Renal cortex interstitium (tissue), 11 donors: Measurements from ENCODE around the gene KNOP1. TPM values are rescaled to one million over a fixed set of nuclear protein-coding genes. Genes with fewer than 3 reads are reported as not detected.
"Not testable (repeated sequence)": the region's sequence is repeated elsewhere in the genome, so short reads cannot be mapped to it uniquely, and the experiment has no call there.

ENCODE experiments used
- DNase-seq, 11 donors: peaks; one replicate each; pipeline ENCODE4 v3.0.0-alpha.2; 2013; ENCODE audit warnings: low read depth in 9 of 11, low spot score in 4 of 11; ENCODE audit errors: extremely low read depth in 1 of 11
- polyA plus RNA-seq, 3 donors: library from polyadenylated mRNA; unstranded; fragments of 120-200 nt; gene quantifications; one replicate each; pipeline ENCODE4 v1.2.1, GENCODE V29; 2013; ENCODE audit not compliant: insufficient read length in 3 of 3

KNOP1 gene
- polyA plus RNA-seq, 3 donors = 45.0 to 49.1 (median 48.7) TPM

DNA sequence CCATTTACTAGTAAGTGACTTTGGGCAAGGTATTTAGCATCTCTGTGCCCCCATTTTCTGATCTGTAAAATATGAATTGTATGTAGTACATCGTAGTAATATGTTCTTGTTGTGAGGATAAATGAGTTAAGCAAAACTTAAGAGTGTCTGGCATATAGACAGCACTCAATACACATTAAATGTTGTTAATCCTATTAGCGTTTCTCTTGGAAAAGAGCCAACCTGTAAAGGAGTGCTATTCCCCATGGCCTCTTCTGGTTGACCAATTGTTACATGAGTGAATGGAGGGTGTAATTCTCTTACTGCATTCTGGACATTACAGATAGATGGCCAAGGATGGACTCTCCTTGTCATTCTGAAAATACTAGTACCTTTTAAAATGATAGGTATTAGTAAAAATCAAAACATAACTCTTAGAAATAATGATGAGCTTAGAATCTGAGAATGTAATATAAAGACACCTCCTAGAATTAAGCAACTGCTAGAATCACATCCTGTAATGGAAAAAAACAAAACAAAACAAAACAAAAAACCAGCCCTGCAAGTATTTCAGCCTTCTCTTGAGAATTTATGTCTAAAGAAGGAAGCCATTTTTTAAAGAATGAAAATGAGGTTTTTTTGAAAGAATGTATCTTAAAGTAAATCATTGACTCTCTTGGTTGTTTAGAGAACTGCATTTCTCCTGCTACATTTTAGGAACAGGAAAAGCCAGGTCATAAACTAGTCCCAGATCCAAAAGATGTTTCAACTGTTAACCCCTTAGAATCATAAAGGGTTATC lies 30.6 kb upstream of the KNOP1 start:
- peak in 3 of 11 donors; percentile 26 to 54 (median 51) for DNase-seq

DNA sequence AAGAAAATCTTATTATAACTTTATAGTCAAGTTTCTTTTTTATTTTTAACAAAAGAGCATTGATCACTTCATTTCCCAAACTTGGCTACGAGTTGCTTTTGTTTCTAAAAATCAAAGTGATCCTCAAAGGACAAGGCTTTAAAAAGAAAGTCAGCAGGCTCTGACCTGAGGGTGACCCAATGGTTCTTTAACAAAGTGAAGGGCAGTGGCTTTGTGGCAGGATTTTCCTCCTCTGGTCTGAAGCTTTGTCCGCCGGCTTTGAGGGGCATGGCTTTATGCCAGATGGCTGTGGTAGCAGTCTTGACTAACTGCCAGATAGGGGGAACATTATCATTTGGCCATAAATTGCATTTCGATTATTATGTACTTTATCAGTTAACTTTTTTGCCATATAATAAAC lies 28.5 kb upstream of the KNOP1 start:
- DNase-seq = no peak

DNA sequence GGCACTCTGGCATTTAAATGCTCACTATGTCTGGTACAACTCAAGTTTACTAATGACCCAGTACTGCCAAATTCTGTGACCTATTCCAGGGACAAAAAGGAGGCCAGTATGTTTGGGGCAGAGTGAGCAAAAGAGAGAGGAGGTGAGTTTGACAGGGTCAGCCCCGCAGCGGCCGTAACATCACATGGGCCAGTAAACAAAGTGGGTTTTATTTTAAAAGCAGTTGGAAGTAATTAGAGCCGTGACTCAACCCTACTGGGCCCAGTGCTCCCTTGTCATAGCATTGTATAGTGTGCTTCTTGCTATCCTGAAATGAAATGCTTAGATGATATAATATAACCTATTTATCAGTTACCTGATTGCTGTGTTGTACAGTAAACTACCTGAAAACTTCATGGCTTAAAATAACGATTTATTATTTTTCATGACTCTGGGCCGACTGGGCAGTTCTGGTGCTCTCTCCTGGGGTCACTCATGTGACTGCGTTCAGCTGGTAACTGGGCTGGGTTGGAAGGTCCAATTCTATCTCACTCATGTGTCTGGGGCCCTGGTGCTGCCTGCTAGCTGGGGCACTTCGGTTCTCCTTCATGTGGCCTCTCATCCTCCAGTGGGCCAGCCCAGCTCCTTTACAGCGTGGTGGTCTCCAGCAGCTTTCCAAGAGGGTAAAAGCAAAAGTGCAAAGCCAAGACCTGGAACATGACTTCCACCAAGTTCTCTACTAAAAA lies 27.4 kb upstream of the KNOP1 start:
- DNase-seq = no peak

DNA sequence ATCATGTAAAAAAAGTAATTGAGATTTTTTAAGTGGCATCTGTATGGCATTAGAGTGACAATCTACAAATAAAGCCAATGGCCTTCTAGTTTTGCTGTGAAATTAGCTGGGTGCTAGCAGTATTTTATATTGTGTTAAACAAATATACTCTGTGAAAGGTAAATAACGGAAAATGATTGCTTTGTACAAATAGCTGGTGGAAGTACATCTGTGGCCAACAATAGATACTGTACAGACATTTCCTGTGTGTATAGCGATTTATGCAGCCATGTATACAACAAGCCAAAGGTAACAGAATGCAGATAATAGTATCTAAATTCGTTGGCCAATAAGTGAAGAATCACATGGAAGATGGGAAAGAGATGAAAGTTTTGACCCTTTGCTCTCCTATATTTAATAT lies 26.6 kb upstream of the KNOP1 start:
- no peak for DNase-seq

DNA sequence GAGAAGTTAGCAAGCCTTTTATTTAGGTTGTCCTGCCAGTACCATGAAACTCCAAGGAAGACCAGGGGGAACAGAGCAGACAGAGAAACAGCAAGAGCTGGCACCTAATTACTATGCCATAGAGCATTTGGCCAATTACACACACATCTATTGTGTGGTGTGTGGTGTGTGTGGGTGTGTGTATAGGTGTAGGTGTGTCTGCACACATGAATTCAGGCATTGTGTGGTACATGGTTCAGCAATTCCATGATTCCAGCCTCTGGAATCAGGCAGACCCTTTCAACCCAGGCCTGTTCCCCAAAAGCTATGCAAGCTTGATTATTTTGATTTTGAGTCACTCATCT lies 25.8 kb upstream of the KNOP1 start:
- DNase-seq = no peak

DNA sequence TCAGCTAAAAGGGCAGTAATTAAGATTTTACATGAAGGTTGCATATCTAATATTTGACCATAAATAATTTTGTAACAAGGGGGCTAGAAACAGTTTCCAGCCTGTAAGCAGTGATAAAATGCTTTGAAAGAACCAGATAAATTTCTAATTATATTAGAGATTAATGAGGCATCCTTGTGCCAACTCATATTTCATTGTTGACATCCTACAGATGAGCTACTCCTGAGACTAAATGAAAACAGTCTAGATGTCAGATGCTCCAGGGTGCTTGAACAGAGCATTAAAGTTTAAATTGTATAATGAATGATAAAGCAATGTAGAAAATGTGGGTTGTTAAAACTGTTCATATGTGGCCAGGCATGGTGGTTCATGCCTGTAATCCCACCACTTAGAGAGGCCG lies 23.3 kb upstream of the KNOP1 start:
- DNase-seq = no peak

DNA sequence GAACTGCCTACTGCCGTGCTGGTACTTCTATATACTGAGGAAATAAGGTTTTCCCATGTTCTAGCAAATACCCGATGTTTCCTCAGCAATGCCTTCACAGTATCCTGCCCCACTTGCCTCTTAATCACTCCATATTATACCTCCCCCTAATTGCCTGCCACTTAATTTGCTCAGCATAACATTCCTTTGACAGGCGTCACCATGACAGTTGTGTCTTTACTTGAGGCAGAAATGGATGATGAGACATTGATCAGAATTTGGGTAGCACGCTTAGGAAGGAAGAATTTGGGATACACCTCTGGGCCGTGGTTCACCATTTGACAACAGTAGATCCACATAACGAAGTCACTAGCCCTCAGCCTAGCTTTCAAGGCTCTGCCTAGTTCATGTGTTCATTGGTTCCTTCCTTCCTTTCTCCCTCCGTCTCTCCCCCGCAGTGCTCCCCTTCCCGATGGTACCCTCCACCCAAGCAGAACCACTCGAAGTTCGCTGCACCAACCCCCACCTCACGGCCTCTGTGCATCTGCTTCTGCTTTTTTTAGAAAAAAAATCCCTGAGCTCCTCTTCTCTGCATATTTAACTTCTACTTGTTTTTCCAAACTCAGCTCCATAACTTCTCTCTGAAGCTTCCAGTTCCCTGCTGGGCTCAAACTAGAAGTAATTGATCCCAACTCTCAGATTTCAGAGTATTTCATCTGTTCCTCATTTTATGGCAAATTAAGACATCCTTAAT lies 19.4 kb upstream of the KNOP1 start:
- DNase-seq = no peak

DNA sequence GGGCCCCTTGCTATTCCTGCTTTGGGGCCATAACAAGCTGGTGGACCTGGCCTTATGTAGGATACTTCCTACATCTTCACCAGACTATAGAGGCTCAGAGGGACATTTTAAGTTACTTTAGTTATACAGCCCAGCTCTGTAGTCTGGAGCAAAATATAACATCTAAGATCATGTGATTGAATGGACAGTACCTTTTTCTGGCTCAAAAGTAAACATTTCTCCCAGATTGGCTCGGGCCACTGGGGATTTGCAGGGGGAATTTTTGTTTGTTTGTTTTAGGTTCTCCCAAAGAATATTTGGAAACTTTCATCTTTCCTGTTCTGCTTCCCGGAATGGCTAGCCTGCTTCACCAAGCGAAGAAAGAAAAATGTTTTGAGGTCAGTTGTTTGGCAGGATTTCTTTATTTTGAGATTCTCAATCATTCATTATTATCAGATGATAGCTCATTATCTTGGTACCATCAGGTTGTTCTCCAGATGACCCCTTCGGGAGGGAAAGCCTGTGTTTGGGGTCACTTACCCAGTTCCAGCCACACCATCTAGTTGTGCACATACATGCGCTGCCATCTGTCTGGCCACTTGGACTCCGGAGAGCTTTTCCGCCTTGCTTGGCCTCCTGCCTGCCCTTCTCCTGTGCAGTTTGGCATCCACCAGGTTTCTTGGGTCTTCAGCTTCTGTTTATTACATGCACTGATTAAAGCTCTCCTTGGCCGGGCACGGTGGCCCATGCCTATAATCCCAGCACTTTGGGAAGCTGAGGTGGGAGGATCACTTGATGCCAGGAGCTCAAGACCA lies 17.2 kb upstream of the KNOP1 start:
- no peak for DNase-seq

DNA sequence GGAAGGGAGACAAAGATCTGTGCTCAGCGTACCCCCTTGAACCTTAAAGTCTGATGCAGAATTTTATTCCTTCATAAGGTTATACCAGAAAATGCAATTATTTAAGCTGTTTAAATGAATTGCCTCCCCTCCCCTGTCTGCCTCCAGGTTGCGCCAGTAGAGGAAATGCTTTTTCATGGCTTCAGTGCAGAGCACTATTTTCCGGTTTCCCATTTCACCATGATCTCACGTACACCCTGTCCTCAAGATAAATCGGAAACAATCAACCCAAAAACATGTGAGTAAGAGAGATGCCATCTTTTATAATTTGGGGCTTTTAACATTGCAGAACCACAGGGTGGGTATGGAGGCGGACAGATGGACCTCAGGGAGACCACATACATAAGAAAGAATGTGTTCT lies 15.5 kb upstream of the KNOP1 start:
- DNase-seq = no peak

DNA sequence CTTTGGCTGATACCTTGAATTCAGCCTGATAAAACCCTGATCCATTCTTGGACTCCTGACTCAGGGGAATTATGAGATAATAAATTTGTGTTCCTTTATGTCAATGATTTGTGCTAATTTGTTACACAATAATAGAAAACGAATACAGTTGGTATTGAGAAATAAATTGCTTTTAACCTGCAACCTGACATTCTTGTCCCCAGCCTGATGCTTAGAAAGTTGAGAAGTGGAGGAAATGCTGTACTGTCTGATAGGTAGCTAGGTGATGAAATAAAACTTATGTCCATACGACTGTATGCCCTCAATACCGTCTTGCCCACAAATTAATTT lies 10.6 kb upstream of the KNOP1 start:
- DNase-seq = no peak

DNA sequence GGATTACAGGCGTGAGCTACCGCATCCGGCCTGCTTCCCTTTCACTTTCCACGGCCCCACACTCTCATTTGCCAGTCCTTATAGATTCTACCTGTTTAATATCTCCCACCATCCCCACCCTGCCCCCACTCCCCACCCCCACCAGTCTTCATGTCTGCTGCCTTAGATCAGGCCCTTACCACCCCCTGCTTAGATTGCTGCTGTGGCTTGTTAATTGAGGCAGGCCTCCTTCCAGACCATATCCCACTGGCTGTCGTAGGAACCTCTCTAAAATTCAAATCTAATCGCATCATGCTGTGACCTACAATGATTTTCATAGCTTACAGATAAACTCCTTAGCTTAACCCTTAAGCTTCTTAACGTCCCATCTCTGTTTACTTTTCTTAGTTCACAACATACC lies 5.0 kb upstream of the KNOP1 start:
- no peak for DNase-seq

DNA sequence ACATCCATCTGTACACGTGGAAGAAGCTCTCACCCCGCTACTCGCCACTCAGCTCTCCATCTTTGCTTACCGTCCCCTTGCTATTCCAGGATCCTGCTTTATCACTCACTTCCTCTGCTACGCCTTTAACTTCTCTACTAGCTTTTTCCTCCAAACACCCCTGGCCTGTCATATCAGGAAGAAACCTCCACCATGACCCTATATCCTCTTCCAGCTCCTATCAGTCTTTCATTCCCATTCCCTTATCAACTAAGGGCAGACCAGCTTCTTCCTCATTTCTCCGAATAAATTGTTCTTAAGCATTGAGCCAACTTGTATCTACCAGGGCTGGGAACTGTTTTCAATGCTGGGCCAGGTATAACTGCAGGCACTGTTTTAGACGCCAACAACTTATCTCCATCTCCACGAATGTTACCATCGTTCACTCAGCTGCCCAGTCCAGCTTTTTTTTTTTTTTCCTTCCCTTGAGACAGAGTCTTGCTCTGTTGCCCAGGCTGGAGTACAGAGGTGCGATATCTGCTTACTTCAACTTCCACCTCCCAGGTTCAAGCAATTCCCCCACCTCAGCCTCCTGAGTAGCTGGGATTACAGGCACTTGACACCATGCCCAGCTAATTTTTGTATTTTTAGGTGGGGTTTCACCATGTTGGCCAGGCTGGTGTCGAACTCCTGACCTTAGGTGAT lies 4.4 kb upstream of the KNOP1 start:
- DNase-seq = no peak

DNA sequence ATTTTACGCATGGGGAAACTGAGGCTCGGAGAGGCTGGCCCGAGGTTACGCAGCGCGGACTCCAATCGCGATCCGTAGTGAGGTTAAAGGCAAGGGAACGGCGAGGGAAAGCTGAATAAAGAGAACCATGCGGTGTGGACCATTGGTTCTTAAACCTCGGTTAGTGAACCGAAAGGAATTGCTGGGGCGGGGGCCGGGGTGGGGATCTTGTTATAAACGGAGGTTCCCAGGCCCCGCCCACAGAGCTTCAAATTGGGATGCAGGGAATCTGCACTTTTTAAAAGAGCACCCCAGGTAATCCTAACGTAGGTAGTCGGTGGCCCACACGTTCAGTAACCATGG lies 568 bp upstream of the KNOP1 start:
- DNase-seq = no peak

DNA sequence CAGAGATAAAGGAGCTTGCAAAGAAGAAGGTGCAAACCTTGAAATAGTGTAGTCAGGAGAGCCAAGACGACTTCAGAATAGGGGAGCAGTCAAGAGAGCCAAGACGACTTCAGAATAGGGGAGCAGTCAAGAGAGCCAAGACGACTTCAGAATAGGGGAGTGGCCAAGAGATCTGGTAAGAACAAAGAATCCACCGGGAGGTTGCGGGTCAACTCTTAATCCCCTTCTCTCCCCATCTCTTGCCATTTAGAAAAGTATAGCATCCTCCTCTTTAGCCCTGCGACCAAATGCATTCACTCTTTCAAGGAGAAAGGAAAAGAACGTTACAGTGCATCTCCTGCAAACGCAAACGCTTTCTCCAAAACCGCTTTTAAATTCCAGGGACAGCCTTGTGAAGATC lies 713 bp downstream of the KNOP1 start:
- DNase-seq = peak in 1 of 11 donors; percentile 20

DNA sequence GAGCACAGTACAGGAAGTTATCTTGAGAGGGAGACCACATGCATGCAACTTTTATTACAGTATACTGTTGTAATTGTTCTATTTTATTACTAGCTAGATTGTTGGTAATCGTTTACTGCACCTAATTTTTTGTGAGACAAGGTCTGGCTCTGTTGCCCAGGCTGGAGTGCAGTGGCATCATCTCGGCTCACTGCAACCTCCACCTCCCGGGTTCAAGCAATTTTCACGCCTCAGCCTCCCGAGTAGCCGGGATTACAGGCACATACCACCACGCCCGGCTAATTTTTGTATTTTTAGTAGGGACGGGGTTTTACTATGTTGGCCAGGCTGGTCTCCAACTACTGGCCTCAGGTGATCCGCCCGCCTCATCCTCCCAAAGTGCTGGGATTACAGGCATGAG lies 1.3 kb downstream of the KNOP1 start:
- DNase-seq = not testable (repeated sequence)

DNA sequence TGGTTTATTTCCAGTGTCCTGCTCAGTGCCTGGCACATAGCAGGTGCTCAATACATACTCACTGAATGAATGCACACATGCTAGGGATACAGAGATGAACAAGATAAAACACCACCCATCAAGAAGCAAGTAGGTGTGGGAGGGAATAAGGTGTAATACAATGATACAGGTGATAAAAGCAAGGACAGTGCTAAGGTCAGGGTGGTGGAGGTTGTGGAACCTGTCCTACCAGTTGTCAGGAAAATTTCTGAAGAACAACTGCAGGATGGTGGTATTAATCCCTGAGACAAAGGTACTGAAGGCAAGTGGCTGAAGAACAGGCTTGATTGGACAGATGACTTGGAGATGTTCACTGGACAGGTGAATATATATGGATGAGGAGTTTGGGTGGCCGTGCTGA lies 1.8 kb downstream of the KNOP1 start:
- DNase-seq = no peak

DNA sequence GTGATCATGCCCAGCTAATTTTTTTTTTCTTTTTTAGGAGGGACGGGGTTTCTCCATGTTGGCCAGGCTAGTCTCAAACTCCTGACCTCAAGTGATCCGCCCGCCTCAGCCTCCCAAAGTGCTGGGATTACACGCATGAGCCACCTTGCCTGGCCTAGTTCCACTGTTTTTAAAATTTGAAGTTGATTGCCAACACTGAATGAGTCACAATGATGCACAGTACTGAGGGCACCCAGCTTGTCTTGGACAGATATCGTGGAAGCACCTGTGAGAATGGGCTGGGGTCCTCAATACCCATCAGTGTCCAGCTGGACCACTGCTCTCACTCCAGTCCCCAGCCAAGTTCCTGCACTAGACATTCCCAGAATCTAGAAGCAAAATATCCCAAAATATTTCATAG lies 2.5 kb downstream of the KNOP1 start:
- DNase-seq = no peak

DNA sequence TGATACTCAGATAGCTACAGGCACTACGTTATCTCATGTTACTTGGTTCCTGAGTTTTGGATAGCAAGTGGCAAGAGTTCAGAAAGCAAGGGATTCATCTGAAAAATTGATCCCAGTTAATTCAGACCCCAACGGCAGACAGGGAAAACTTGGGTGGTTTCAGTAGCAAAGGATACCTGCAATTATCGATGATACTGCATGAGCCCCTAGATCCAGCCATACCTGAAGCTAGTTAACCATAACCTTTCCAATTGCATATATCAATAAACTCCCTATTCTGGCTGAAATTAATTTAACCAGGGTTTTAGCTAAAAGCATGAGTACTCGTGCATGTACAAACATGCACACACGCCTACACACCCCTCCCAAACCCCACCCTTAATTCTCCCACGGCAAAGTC lies 4.3 kb downstream of the KNOP1 start:
- DNase-seq = no peak

DNA sequence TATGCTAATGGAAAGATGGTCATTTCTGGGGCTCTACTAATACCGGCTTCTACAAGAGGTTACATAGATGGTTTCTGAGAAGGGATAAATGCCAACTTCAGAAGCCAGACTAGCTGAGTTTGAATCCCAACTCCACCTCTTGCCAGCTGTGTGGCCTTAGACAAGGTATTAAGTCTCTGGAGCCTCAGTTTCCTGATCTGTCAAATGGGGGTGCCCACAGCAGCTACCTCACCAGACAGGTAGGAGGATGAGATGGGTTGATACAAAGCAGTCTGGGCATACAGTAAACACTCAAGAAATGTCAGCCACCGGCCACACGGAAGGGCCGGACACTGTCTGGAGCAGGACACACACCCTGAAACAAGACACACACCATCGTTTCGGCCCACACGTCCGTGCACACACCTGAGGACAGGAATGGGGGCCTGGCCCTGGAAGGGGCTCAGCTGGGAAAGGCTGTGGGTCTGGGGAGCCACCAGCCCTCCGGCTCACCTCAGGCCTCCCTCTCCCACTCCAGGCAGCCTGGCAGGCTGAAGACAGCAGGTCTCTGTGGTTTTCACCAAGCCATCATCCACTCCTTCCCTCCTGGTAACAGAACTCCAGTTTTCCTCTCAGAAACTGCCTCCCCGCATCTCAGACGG lies 5.5 kb downstream of the KNOP1 start:
- no peak for DNase-seq
